Spleen (tissue), 11 donors: Measurements from ENCODE around the gene USH1G. TPM values are rescaled to one million over a fixed set of nuclear protein-coding genes. Genes with fewer than 3 reads are reported as not detected.

ENCODE experiments used
- DNase-seq: peaks from one replicate; pipeline ENCODE4 v3.0.0-alpha.2; 2020
- H3K27ac ChIP-seq, 8 donors: fragments of 200-600 bp; sonication (generic) in 7 of 8; 1 replicate in 4 of 8; 2 replicates in 4 of 8; pipeline versions ENCODE4 v1.5.0 to v1.8.0; 2016 to 2021; ENCODE audit warnings: inconsistent platforms in 4 of 8, mild to moderate bottlenecking in 4 of 8, moderate library complexity in 1 of 8
- H3K27me3 ChIP-seq, 7 donors: fragments of 200-600 bp; sonication (generic) in 6 of 7; replicated peaks in 1 of 7; 1 replicate in 4 of 7; 2 replicates in 3 of 7; pipeline versions ENCODE4 v1.5.0 to v1.8.0; 2016 to 2021; ENCODE audit warnings: inconsistent platforms in 3 of 7, mild to moderate bottlenecking in 1 of 7
- H3K36me3 ChIP-seq, 6 donors: fragments of 200-600 bp; sonication (generic) in 5 of 6; 1 replicate in 4 of 6; 2 replicates in 2 of 6; pipeline versions ENCODE4 v1.5.0 to v1.8.0; 2016 to 2021; ENCODE audit warnings: inconsistent platforms in 2 of 6
- H3K4me1 ChIP-seq, 6 donors: fragments of 200-600 bp; sonication (generic) in 5 of 6; 1 replicate in 3 of 6; 2 replicates in 3 of 6; pipeline versions ENCODE4 v1.5.0 to v1.8.0; 2016 to 2021; ENCODE audit warnings: inconsistent platforms in 3 of 6
- H3K4me3 ChIP-seq, 8 donors: fragments of 200-600 bp; sonication (generic) in 7 of 8; 1 replicate in 4 of 8; 2 replicates in 4 of 8; pipeline versions ENCODE4 v1.5.0 to v1.8.0; 2016 to 2021; ENCODE audit warnings: inconsistent platforms in 4 of 8, mild to moderate bottlenecking in 4 of 8, moderate library complexity in 2 of 8
- H3K9me3 ChIP-seq, 8 donors: fragments of 200-600 bp; sonication (generic) in 7 of 8; 1 replicate in 4 of 8; 2 replicates in 4 of 8; pipeline versions ENCODE4 v1.5.0 to v1.8.0; 2016 to 2021; ENCODE audit warnings: inconsistent platforms in 4 of 8
- POLR2A ChIP-seq, 3 donors: fragments of 450-650 bp; IDR thresholded peaks; one replicate each; pipeline ENCODE4 v1.5.1; 2017; ENCODE audit warnings: antibody characterized with exemption in 3 of 3, mild to moderate bottlenecking in 1 of 3
- POLR2AphosphoS5 ChIP-seq, 3 donors: sonication (generic); formaldehyde crosslinking; IDR thresholded peaks; one replicate each; pipeline ENCODE4 v1.5.1; 2017; ENCODE audit warnings: antibody characterized with exemption in 3 of 3
- WGBS, 5 donors: extraction: QIAGEN DNeasy Blood & Tissue Kit in 3 of 5; methylation state at CpG; one replicate each; pipeline versions ENCODE4 v1.1.5 to v1.1.7; 2013 to 2018; 5-methylcytosine and 5-hydroxymethylcytosine counted together
- intact Hi-C: fragments of 100-400 bp; cut with DNase I; formaldehyde crosslinking; loops from one replicate; pipeline ENCODE4 v1.15.0; 2023; ENCODE audit warnings: low total_unique reads
- polyA plus RNA-seq, 3 donors: library from polyadenylated mRNA; stranded (reverse); fragments of 200-250 nt; gene quantifications; one replicate each; pipeline ENCODE4 v1.2.1, GENCODE V29; 2013
- total RNA-seq, 7 donors: library from RNA; depleted of rRNA in 3 of 7; stranded (reverse); fragments of >200 nt in 3 of 7; fragmentation: NEBNext Ultra II Directional in 4 of 7; extraction: Animal tissue kit (Norgen Biotek cat#: 25700) in 4 of 7; gene quantifications; one replicate each; pipeline versions ENCODE4 v1.1.0 to v1.2.1, GENCODE V29; 2016 to 2021
- TF ChIP-seq, protein P1 (sequence below), 11 experiments: fragments of 200-600 bp in 7 of 11; fragments of 450-650 bp in 4 of 11; sonication (generic) in 4 of 11; IDR thresholded peaks in 8 of 11; conservative IDR thresholded peaks in 3 of 11; 1 replicate in 7 of 11; 2 replicates in 4 of 11; pipeline versions ENCODE4 v1.4.0 to v1.8.0; 2016 to 2021; ENCODE audit warnings: antibody characterized with exemption in 11 of 11, inconsistent platforms in 4 of 11, mild to moderate bottlenecking in 1 of 11
- donor health status: healthy with polysubstance abuse.
- donor health status: DM: no; HTN: no; CAD: no; lungs with moderate emphysema.
- donor health status: DM: no; HTN: no; CAD: no.
- donor health status: Bipolar disorder and iron deficiency.
- donor health status: healthy.
- donor health status: DM: no; HTN: no; CAD: no.
- donor health status: DM: yes; HTN: yes; CAD: no.

The USH1G gene
- total and polyA plus RNA-seq, 10 donors = not detected

DNA sequence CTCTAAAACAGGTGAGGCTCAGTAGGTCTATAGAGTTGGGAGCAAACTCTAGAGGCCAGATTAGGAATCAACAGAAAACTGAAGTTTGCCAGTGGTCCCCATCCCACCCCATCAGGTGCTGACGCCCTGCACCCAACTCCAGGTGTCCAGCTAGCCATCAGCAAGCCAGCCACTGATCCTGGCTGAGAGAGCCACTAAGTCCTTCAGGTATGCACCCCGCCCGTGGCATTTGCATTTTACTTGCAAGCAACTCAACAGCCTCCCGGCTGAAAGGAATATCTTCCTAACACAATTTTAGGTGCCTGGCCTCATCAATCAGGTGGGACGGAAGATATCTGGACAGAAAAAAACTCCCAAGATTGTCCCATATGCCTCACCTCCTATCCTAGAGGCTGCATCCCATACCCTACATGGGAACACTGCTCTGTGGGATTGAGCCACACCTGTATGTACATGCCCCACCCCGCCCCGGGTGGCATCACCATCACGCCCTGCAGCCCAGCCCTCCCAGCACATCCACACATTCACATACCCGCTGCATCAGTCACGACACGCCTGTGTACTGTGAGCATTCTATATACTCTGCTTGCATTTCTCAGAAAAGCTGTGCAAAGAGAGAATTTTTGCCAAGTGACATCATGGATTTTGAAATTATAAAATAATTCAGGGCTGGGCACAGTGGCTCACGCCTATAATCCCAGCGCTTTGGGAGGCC lies 20.9 kb upstream of the USH1G start:
- no peaks in the 10 kb centered on the region for H3K9me3 ChIP-seq
- H3K4me1 ChIP-seq = no peaks in the 10 kb centered on the region
- TF ChIP-seq POLR2AphosphoS5 (IDR thresholded peaks at IDR 0.05) = no peak
- TF ChIP-seq, protein P1, sequence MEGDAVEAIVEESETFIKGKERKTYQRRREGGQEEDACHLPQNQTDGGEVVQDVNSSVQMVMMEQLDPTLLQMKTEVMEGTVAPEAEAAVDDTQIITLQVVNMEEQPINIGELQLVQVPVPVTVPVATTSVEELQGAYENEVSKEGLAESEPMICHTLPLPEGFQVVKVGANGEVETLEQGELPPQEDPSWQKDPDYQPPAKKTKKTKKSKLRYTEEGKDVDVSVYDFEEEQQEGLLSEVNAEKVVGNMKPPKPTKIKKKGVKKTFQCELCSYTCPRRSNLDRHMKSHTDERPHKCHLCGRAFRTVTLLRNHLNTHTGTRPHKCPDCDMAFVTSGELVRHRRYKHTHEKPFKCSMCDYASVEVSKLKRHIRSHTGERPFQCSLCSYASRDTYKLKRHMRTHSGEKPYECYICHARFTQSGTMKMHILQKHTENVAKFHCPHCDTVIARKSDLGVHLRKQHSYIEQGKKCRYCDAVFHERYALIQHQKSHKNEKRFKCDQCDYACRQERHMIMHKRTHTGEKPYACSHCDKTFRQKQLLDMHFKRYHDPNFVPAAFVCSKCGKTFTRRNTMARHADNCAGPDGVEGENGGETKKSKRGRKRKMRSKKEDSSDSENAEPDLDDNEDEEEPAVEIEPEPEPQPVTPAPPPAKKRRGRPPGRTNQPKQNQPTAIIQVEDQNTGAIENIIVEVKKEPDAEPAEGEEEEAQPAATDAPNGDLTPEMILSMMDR (IDR thresholded peaks at IDR 0.05 in 8 of 11, conservative IDR thresholded peaks at IDR 0.05 in 3 of 11) = no peak
- TF ChIP-seq POLR2A (IDR thresholded peaks at IDR 0.05) = no peak
- H3K27me3 ChIP-seq = peaks cover 0 to 65% (median 10%) of the 10 kb centered on the region in 7 donors
- H3K27ac ChIP-seq = no peak overlapping the region
- intact Hi-C loops = no loop called here
- no peaks in the 10 kb centered on the region for H3K36me3 ChIP-seq
- DNase-seq = no peak
- H3K4me3 ChIP-seq = no peak overlapping the region
- WGBS, 5 donors = 70 to 77% (median 73%) methylated on average over 12 to 13 of the region's 13 CpGs

DNA sequence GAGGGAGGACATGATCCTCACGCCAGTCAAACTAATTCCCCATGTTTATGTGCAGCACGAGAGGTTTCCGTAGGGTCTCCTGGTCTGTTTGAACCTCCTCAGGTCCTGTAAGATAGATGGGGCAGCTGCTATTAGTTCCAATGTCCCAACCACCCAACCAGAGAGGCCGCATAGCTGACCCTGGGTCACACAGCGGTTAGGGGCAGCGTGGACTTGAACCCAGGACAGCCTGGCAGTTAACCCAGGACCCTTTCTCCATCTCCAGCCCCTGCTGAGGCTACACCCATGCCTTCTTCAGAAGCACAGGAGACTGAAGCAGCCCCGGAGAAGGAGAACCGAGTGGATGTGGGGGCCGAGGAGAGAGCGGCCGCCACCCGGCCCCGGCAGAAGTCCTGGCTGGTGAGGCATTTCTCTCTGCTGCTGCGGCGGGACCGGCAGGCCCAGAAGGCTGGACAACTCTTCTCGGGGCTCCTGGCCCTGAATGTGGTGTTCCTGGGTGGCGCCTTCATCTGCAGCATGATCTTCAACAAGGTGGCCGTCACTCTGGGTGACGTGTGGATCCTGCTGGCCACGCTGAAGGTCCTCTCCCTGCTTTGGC lies 18.2 kb upstream of the USH1G start:
- WGBS, 5 donors = 75 to 94% (median 83%) methylated on average over 7 to 21 of the region's 21 CpGs

GRCh38 chr17:74939534-74939933 lies 16.5 kb upstream of the USH1G start:
- H3K4me3 ChIP-seq = no peak overlapping the region
- intact Hi-C loops = loop anchor here (10.0 kb wide), 1 partner anchor 145 kb away; no protein-coding TSS in a partner anchor
- H3K27ac ChIP-seq = no peak overlapping the region
- TF ChIP-seq POLR2A (IDR thresholded peaks at IDR 0.05) (no peak), POLR2AphosphoS5 (IDR thresholded peaks at IDR 0.05) (no peak)
- TF ChIP-seq, protein P1 (IDR thresholded peaks at IDR 0.05 in 8 of 11, conservative IDR thresholded peaks at IDR 0.05 in 3 of 11) = no peak
- peaks cover 6 to 13% (median 10%) of the 10 kb centered on the region in 6 donors for H3K4me1 ChIP-seq
- 46 to 58% (median 49%) methylated on average over 8 of the region's 8 CpGs for WGBS, 5 donors
- peaks cover 3 to 93% (median 40%) of the 10 kb centered on the region in 7 donors for H3K27me3 ChIP-seq
- DNase-seq = no peak
- H3K9me3 ChIP-seq = no peaks in the 10 kb centered on the region
- no peaks in the 10 kb centered on the region for H3K36me3 ChIP-seq

More for the DNA sequence above, 18.2 kb upstream of the USH1G start:
- intact Hi-C loops = no loop called here
- H3K4me3 ChIP-seq = no peak overlapping the region
- no peak for DNase-seq
- H3K9me3 ChIP-seq = no peaks in the 10 kb centered on the region
- H3K36me3 ChIP-seq = no peaks in the 10 kb centered on the region
- TF ChIP-seq, protein P1 (IDR thresholded peaks at IDR 0.05 in 8 of 11, conservative IDR thresholded peaks at IDR 0.05 in 3 of 11) = no peak
- TF ChIP-seq POLR2A (IDR thresholded peaks at IDR 0.05) = no peak
- TF ChIP-seq POLR2AphosphoS5 (IDR thresholded peaks at IDR 0.05) = no peak
- peaks cover 0 to 3% (median 1%) of the 10 kb centered on the region in 6 donors for H3K4me1 ChIP-seq
- H3K27me3 ChIP-seq = peaks cover 0 to 78% (median 26%) of the 10 kb centered on the region in 7 donors
- no peak overlapping the region for H3K27ac ChIP-seq
